GM23338 (cell line): ENCODE measurements around the gene FAAH. TPM values are rescaled to one million over a fixed set of nuclear protein-coding genes. Genes with fewer than 3 reads are reported as not detected.

Experiments
- ATAC-seq: fragments of 200-7000 bp; cut with Tn5 transposase; 3 replicates; pipeline ENCODE4 v1.9.1; 2020
- DNase-seq: peaks from one replicate; pipeline ENCODE4 v3.0.0-alpha.2; 2015; ENCODE audit warnings: low spot score
- H2AFZ ChIP-seq: fragments of 200-600 bp; sonication (generic); 2 replicates; pipeline ENCODE4 v1.8.0; 2016; ENCODE audit warnings: antibody characterized with exemption, mild to moderate bottlenecking, moderate library complexity
- H3F3A ChIP-seq: fragments of 200-600 bp; sonication (generic); replicated peaks from 2 replicates; pipeline ENCODE4 v1.8.0; 2017; ENCODE audit warnings: antibody characterized with exemption, mixed run types, low read depth
- H3K27ac ChIP-seq: fragments of 200-600 bp; sonication (generic); 2 replicates; pipeline ENCODE4 v1.6.1; 2016; ENCODE audit warnings: low read depth
- H3K27me3 ChIP-seq: fragments of 200-600 bp; sonication (generic); 2 replicates; pipeline ENCODE4 v1.8.0; 2016; ENCODE audit warnings: mild to moderate bottlenecking, mixed run types, moderate library complexity; ENCODE audit not compliant: insufficient read depth
- H3K36me3 ChIP-seq: fragments of 200-600 bp; sonication (generic); 2 replicates; pipeline ENCODE4 v1.8.0; 2016; ENCODE audit warnings: mild to moderate bottlenecking; ENCODE audit not compliant: insufficient read depth
- H3K4me1 ChIP-seq: fragments of 200-600 bp; sonication (generic); 2 replicates; pipeline ENCODE4 v1.8.0; 2016; ENCODE audit warnings: mild to moderate bottlenecking, moderate library complexity; ENCODE audit not compliant: insufficient read depth
- H3K4me2 ChIP-seq: fragments of 200-600 bp; sonication (generic); 2 replicates; pipeline ENCODE4 v1.7.1; 2017; ENCODE audit warnings: mixed run types
- H3K4me3 ChIP-seq: fragments of 200-600 bp; sonication (generic); 2 replicates; pipeline ENCODE4 v1.6.1; 2016; ENCODE audit warnings: mixed run types
- H3K79me2 ChIP-seq: fragments of 200-600 bp; sonication (generic); replicated peaks from 2 replicates; pipeline ENCODE4 v1.8.0; 2017; ENCODE audit warnings: mild to moderate bottlenecking; ENCODE audit not compliant: insufficient read depth
- H3K9me2 ChIP-seq: fragments of 200-600 bp; sonication (generic); 2 replicates; pipeline ENCODE4 v1.8.0; 2017; ENCODE audit not compliant: insufficient read depth
- H4K20me1 ChIP-seq: fragments of 200-600 bp; sonication (generic); replicated peaks from 2 replicates; pipeline ENCODE4 v1.8.0; 2017; ENCODE audit warnings: mild to moderate bottlenecking; ENCODE audit not compliant: insufficient read depth
- H3K27ac Mint-ChIP-seq: 2 replicates; pipeline ENCODE4 v1.8.0; 2020; ENCODE audit warnings: inconsistent platforms, mild to moderate bottlenecking, moderate library complexity, mixed read lengths
- H3K27me3 Mint-ChIP-seq: 3 replicates; pipeline ENCODE4 v1.8.0; 2022; ENCODE audit warnings: low read depth, mild to moderate bottlenecking, moderate library complexity, mixed read lengths, inconsistent platforms; ENCODE audit not compliant: insufficient read depth, poor library complexity
- H3K36me3 Mint-ChIP-seq: 3 replicates; pipeline ENCODE4 v1.8.0; 2021; ENCODE audit warnings: low read depth, mild to moderate bottlenecking, inconsistent platforms, moderate library complexity, mixed read lengths
- H3K4me1 Mint-ChIP-seq: 3 replicates; pipeline ENCODE4 v1.8.0; 2020; ENCODE audit warnings: mild to moderate bottlenecking, inconsistent platforms, mixed read lengths
- H3K4me3 Mint-ChIP-seq: 3 replicates; pipeline ENCODE4 v1.8.0; 2021; ENCODE audit warnings: moderate library complexity, mild to moderate bottlenecking, inconsistent platforms, mixed read lengths
- H3K9me3 Mint-ChIP-seq: 3 replicates; pipeline ENCODE4 v1.8.0; 2020; ENCODE audit warnings: moderate library complexity, mild to moderate bottlenecking, inconsistent platforms, mixed read lengths
- CREB1 ChIP-seq: fragments of 250-450 bp; sonication (Bioruptor Pico); IDR thresholded peaks from 2 replicates; pipeline ENCODE4 v1.5.0; 2020; ENCODE audit warnings: low read depth, mild to moderate bottlenecking, moderate library complexity
- ETS1 ChIP-seq: IDR thresholded peaks from 2 replicates; pipeline ENCODE4 v1.6.1; 2016; ENCODE audit warnings: antibody characterized with exemption
- EZH2 ChIP-seq: fragments of 200-600 bp; sonication (generic); IDR thresholded peaks from one replicate; pipeline ENCODE4 v1.8.0; 2017; ENCODE audit warnings: antibody characterized with exemption, mild to moderate bottlenecking, low read depth; ENCODE audit not compliant: unreplicated experiment
- EZH2phosphoT487 ChIP-seq: fragments of 200-600 bp; sonication (generic); IDR thresholded peaks from one replicate; pipeline ENCODE4 v1.8.1; 2018; ENCODE audit warnings: antibody characterized with exemption; ENCODE audit not compliant: unreplicated experiment
- JUNB ChIP-seq: IDR thresholded peaks from one replicate; pipeline ENCODE4 v1.6.1; 2016; ENCODE audit warnings: antibody characterized with exemption; ENCODE audit not compliant: unreplicated experiment
- POLR2AphosphoS5 ChIP-seq: IDR thresholded peaks from 2 replicates; pipeline ENCODE4 v1.6.1; 2016; ENCODE audit warnings: antibody characterized with exemption, low read depth
- REST ChIP-seq: IDR thresholded peaks from one replicate; pipeline ENCODE4 v1.6.1; 2018; ENCODE audit warnings: antibody characterized with exemption; ENCODE audit not compliant: unreplicated experiment
- STAT1 ChIP-seq: IDR thresholded peaks from one replicate; pipeline ENCODE4 v1.6.1; 2016; ENCODE audit warnings: antibody characterized with exemption; ENCODE audit not compliant: unreplicated experiment
- ZNF331 ChIP-seq: fragments of 250-450 bp; sonication (Bioruptor Pico); IDR thresholded peaks from 2 replicates; pipeline ENCODE4 v1.5.0; 2020; ENCODE audit warnings: low read depth, mild to moderate bottlenecking, moderate library complexity
- polyA plus RNA-seq: library from polyadenylated mRNA; unstranded; fragments of >200 nt; fragmentation: Nextera tagmentation; extraction: Ambion mirVana; gene quantifications from 2 replicates; pipeline ENCODE4 v1.2.1, GENCODE V29; 2016
- total RNA-seq: library from RNA; depleted of rRNA; stranded (reverse); fragments of >200 nt; shearing (Covaris generic); gene quantifications from 2 replicates; pipeline ENCODE4 v1.2.3, GENCODE V29; 2014
- TF ChIP-seq, protein P1 (sequence below), 2 experiments: fragments of 200-600 bp in 1 of 2; sonication (generic) in 1 of 2; conservative IDR thresholded peaks; 2 replicates each; pipeline versions ENCODE4 v1.5.1 to v1.6.1; 2016 to 2017; ENCODE audit warnings: antibody characterized with exemption in 2 of 2, low read depth in 2 of 2, mild to moderate bottlenecking in 2 of 2, moderate library complexity in 1 of 2

The FAAH gene
- total and polyA plus RNA-seq, 2 experiments from 2014 or later: 10.7 to 24.0 TPM

DNA sequence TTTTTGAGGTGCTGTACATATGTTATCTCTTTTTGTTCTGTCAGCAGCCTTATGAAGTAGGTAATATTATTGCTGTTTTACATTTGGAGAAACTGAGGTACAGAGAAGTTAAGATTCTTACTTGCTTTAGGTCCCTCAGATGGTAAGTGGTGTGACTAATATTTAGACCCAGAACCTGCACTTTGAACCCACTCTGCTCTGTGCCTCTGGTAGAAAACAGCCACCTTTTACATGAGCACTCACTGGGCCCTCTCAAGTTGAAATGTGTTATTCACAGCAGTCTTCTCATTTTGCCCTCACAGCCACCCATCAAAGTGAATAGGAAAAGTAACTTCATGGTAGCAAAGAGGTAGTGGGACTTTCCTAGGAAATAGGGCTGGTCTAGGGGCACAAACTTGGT is 48.8 kb upstream of the FAAH start:
- Histone ChIP-seq H2AFZ (no peak overlapping the region), H3K4me1 (peaks cover 5% of the 10 kb centered on the region; the same call in 1 of the 2 replicates), H3K27me3 (no peaks in the 10 kb centered on the region), H4K20me1 (no peaks in the 10 kb centered on the region), H3K36me3 (peaks cover 35% of the 10 kb centered on the region), H3K4me2 (no peak overlapping the region), H3K9me2 (no peaks in the 10 kb centered on the region), H3K4me3 (no peak overlapping the region), H3F3A (peaks cover 10% of the 10 kb centered on the region; the same call in 1 of the 2 replicates), H3K79me2 (peaks cover 20% of the 10 kb centered on the region), H3K27ac (no peak overlapping the region)
- ATAC-seq: no peak
- Mint-ChIP-seq H3K36me3 (peaks cover 72% of the 10 kb centered on the region), H3K4me3 (no peak overlapping the region), H3K4me1 (peaks cover 13% of the 10 kb centered on the region; the same call in 2 of the 3 replicates), H3K27me3 (peaks cover 13% of the 10 kb centered on the region), H3K27ac (no peak overlapping the region), H3K9me3 (no peaks in the 10 kb centered on the region)
- TF ChIP-seq, protein P1, sequence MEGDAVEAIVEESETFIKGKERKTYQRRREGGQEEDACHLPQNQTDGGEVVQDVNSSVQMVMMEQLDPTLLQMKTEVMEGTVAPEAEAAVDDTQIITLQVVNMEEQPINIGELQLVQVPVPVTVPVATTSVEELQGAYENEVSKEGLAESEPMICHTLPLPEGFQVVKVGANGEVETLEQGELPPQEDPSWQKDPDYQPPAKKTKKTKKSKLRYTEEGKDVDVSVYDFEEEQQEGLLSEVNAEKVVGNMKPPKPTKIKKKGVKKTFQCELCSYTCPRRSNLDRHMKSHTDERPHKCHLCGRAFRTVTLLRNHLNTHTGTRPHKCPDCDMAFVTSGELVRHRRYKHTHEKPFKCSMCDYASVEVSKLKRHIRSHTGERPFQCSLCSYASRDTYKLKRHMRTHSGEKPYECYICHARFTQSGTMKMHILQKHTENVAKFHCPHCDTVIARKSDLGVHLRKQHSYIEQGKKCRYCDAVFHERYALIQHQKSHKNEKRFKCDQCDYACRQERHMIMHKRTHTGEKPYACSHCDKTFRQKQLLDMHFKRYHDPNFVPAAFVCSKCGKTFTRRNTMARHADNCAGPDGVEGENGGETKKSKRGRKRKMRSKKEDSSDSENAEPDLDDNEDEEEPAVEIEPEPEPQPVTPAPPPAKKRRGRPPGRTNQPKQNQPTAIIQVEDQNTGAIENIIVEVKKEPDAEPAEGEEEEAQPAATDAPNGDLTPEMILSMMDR (conservative IDR thresholded peaks at IDR 0.05; ENCODE audit: low read depth in 2 of 2): no peak
- TF ChIP-seq ETS1 (no peak), ZNF331 (CRISPR knock-in tag) (no peak), POLR2AphosphoS5 (no peak), EZH2phosphoT487 (no peak), EZH2 (no peak), CREB1 (CRISPR knock-in tag) (no peak), JUNB (no peak)
- no peak for DNase-seq

DNA sequence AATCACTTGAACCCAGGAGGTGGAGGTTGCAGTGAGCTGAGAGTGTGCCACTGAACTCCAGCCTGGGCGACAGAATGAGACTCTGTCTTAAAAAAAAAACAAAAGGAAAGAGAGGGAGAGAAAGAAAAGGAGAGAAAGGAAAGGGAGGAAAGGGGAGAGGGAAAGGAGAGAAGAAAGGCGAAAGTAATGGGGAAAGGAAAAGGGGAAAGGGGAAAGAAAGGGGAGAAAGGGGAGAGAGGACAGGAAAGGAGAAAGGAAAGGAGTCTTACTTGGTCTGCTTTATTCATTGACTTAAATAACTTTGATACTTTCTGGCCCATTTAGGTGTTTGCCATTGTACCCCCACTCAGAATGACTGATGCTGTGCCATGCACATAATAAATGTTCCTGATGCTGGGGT is 41.8 kb upstream of the FAAH start:
- Mint-ChIP-seq H3K27me3 (peaks cover 2% of the 10 kb centered on the region), H3K9me3 (no peaks in the 10 kb centered on the region), H3K4me3 (no peak overlapping the region), H3K27ac (no peak overlapping the region), H3K36me3 (peaks cover 72% of the 10 kb centered on the region), H3K4me1 (no peaks in the 10 kb centered on the region)
- H3K4me3 ChIP-seq: no peak overlapping the region
- H2AFZ ChIP-seq: no peak overlapping the region
- H3K79me2 ChIP-seq: no peaks in the 10 kb centered on the region
- DNase-seq (no peak), ATAC-seq (no peak)
- no peak overlapping the region for H3K27ac ChIP-seq
- H3K36me3 ChIP-seq: peaks cover 32% of the 10 kb centered on the region
- no peaks in the 10 kb centered on the region for H3K4me1 ChIP-seq
- H3F3A ChIP-seq: 0 out of 2 replicates have a peak, but pooled peaks cover 3% of the 10 kb centered on the region
- H3K27me3 ChIP-seq: no peaks in the 10 kb centered on the region
- H3K9me2 ChIP-seq: no peaks in the 10 kb centered on the region
- H4K20me1 ChIP-seq: peaks cover 7% of the 10 kb centered on the region; the same call in 1 of the 2 replicates
- no peak overlapping the region for H3K4me2 ChIP-seq
- TF ChIP-seq EZH2phosphoT487 (no peak), STAT1 (no peak), REST (no peak), CREB1 (CRISPR knock-in tag) (no peak), POLR2AphosphoS5 (no peak)
- TF ChIP-seq, protein P1 (conservative IDR thresholded peaks at IDR 0.05; ENCODE audit: low read depth in 2 of 2): no peak
